Myocyte (in vitro differentiated cells): ENCODE data around the gene KCTD1. TPM values are rescaled to one million over a fixed set of nuclear protein-coding genes. Genes with fewer than 3 reads are reported as not detected.

ENCODE experiments used
- DNase-seq: peaks from one replicate; pipeline ENCODE4 v3.0.0-alpha.2; 2012; ENCODE audit warnings: low read depth
- total RNA-seq: library from RNA; depleted of rRNA; stranded (reverse); fragments of >200 nt; gene quantifications from 2 replicates; pipeline ENCODE4 v1.2.3, GENCODE V29; 2014

KCTD1 gene
- total RNA-seq, 1 donor from 2014 or later, result 8.3 TPM

- DNase-seq, result peak; percentile 71
Measured at GRCh38 chr18:26434887-26435286, 113.5 kb downstream of the KCTD1 start.

DNA sequence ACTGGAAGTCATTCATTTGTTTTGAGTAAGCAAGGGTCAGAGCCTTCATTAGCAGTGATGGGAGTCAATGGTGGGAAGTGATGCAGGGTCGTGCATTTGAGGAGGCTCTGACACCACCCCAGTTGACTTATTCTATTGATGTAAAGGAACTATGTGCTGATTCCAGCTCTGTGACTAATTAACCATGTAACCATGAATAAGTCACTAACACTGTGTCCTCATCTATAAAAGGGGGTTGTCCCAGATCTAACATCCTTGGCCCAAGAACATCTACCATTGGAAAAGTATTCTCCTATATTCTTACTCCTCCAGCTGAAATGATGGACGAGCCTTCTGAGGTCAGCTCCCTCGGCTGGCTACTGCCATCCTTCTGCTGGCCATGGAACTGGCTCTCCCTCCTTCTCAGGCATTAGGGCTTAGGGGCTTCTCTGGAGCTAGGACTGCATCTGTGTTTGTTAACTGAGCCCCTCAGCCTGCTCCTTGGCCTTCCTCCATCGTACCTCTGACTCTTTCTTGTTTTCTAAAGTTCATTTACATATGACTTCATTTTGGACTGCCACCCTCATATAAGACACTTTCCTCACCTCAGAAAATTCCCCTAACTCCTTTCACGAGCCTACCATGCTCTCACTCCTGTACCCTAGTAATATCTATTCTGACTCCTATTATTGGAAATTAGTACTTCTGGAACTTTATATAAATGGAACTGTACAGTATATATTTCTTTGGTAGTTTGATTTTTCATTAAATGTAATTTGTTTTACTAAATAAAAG lies 115.5 kb downstream of the KCTD1 start:
- no peak for DNase-seq

DNA sequence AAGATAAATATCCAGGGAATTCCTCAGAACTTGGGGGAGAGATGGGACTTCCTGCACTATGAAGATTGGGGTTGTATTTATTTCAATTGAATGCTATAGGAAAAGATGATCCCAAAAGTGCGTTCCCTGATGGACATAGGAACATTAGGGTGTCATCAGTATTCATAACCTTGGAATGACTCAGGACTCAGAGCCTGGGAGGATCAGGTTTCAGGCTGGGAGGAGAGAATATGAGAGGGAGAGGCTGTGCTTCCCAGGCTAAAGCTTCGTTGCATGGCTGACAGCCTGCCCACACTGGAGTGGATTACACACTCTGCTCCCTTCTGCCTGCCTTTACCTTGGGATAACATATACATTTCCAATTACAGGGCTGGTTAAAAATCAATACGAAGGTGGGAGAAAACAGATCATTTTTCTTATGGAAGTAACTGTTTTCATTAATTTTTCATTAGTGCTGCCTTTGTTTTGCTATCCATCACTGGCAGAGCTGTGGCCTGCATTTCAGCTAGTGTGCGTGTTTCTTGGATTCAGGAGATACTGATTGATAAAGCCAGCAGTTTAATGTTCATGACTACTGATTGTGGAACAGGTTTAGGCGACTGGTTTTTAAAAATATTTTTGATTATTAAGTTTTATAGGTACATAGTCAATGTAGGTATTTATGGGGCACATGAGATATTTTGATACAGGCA lies 118.7 kb downstream of the KCTD1 start:
- peak; percentile 89 for DNase-seq

GRCh38 chr18:26425148-26425531 lies 123.2 kb downstream of the KCTD1 start:
- DNase-seq, result no peak

DNA sequence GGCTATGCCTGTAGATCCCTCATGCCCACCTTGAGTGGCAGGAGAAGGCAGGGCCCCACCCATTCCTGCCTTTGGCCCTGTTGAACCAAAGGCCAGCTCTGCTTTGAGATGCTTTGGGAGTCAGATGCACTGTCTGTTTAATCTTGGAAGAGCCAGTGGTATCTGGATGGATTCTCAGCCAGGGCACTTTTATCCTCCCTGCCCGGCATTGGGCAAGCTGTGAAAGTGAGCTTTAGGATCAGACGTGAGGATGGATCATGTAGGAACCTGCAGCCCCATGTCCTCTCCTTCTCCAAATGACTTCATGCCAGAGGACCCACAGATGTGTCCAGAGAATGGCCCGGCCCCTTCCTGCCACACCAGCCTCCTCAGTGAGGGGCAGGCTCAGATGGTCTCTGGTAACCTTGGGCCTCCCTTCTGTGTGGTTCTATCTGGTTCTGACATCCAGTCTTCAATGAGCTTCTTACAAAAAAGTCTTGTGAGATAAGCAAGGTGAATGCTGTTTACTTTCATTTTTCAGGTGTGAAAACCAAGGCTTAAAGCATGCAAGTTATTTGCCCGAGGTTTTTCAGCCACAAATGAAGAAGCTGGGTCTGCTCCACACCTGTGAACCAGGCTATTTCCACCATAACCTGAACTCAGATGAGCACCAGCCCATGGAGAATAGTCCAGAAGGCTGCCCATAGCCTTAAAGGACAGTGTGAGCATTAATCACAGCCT lies 123.8 kb downstream of the KCTD1 start:
- DNase-seq, result no peak

DNA sequence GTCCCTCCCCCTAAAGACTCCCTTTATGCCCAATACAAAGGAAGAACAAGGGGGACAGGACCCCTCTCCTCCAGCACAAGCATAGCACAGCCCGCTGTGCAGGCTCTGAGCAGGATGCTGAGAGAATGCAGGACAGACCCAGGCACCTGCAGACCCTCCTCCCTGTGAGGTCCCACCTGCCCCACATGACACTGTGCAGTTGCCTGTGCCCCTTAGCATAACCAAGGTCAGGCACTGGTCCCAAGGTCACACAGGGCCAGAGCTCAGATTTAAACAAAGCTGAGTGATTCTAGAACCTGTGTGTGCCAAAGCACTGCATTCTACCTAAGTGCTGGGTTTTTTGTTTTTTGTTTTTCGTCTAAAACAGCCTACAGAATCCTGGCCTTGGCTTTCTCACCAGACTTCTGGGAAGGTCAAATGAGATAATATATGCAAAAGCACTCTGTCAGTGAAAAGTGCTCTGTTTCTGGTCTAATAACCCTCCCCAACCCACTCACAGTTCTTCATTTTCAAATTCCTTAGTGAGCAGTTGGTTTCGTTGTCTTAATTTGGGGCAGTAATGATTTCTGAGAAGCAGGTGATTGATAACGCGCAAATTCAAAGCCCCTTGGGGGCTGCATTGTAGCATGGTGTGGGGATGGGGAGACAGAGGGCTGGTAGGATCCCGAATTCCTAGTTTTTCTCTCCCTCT lies 125.7 kb downstream of the KCTD1 start:
- DNase-seq, result no peak

DNA sequence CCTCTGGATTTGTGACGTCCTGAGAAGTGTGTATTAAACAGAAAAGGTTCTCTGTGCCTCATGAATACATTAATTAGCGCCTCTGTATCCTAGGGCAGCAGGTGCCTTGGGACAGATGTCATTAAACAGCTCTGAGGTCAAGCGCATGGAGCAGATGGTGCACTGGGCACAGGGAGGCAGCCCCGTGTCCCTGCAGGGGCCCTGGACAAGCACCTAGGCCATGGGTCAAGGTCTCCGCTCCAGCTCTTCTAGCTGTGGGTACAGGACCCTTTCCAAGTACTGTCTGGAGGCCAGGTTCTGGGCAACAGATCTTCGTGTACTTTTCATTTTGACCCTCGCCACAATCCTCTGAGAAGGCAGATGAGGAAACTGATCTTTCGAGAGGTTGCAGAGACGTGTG lies 126.4 kb downstream of the KCTD1 start:
- DNase-seq, result no peak

DNA sequence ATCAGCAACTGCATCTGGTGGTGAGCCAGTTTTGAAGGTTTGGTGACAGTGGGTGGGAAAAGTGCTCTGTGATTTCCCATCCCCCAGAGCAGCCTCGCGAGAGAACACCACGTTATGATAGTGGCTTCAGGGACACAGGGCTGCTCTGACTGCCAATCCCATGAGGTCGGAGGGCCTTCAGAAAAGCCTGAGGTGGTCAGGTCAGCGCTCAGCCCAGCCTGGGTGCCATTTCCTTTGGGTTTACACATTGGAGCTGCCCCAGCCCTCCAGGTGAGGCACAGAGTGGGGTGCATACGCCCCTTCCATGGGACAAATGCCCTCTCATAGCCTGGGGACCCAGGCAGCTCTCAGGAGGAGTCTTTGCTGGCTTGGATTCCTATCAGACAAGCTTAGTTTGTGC lies 126.8 kb downstream of the KCTD1 start:
- no peak for DNase-seq

DNA sequence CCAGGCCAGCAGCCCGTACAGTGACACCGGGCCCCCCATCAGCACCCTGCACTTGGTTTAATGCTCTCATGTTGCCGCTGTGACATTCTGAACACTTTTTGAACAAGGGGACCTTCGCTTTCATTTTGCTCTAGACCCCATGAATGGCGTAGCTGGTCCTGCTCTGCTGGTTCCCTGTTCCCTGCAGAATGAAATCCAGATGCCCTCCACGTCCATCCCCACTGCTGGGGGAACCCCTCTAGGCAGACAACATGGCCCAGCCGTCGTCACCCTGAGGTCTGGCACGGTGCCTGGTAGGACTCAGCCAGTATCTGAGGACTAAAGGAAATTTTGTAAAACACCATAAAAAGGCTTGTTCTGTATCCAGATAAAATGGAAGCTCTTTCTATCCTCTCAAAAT lies 128.6 kb downstream of the KCTD1 start:
- DNase-seq, result no peak

GRCh38 chr18:26418225-26418624 lies 130.1 kb downstream of the KCTD1 start:
- DNase-seq, result no peak

DNA sequence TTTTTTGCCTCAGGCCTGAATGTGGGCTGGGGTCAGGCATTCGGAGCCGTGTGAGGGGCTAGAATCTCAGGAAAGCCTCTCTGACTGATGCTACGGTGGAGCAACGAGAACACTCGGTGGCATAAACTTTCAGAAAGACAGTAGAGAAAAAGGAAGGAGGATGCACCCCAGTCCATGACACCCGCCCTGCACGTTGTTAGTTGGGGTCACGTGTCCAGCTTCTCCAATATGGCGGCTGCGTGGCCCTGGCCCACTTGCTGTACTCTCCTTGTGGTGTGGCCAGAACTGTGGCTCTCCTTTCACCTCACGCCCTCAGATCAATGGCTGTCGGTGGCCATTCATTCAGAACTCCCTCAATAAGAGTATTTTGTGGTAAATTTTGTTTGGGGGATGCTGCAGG lies 131.2 kb downstream of the KCTD1 start:
- no peak for DNase-seq

DNA sequence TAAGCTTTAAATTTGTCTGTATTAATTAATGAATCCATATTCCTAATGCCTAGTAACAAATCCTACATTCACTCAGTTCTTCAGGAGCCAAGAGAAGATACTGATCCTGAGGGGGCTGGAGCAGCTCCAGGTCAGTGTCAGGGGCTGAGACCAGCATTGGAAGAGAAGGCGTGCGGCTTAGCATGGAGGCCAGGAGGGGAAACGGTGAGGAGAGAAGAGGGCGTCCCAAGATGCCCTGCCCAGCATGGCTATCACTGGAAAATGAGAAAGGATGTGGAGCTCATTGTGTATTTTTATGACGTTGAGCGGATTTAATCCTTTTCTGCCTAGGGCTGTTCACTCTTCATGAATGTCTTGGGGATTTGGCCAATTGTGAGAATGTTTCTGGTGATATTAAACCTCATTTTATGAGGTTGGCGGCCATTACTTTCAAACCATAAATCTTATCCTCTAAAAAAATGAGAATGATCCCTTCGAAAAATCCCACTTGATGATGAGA lies 131.7 kb downstream of the KCTD1 start:
- DNase-seq, result no peak

DNA sequence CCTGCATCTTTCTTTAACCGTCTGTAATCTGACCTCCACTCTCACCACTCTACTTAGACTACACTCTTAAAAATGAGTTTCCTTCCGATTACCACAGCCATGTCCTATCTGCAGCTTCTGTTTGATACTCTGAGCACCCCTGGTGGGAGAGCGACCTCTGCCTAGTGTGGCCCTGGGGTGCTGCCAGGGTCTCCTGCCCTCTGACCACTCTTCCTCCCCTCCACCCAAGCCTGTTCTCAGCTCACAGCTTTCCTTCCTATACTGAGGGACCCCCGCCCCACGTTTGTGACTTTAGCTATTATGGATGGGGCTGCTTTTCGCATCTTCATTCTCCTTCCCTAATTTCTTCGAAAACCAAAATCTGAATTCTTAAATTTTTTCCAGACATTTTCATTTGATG lies 132.7 kb downstream of the KCTD1 start:
- DNase-seq, result no peak

- DNase-seq, result no peak
Measured at GRCh38 chr18:26414901-26415440, 133.4 kb downstream of the KCTD1 start.

DNA sequence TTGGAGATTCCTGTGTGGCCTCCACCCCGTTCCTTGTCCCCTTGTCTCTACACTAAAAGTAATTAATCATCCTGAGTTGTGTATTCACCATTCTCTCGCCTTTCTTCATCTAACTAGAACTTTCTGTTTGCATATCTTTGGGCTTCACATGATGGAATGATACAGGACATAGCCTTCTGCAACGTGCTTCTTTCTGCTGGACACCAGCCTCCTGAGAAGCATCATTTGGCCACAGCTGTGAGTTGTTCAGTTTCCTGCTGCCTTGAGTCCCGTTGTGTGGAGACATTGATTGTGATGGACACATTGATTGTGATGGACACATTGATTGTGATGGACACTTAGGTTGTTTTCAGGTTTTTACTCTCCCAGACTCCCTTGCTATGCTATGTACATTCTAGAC lies 139.3 kb downstream of the KCTD1 start:
- DNase-seq, result no peak

- no peak for DNase-seq
Measured at GRCh38 chr18:26407736-26408601, 140.4 kb downstream of the KCTD1 start.

DNA sequence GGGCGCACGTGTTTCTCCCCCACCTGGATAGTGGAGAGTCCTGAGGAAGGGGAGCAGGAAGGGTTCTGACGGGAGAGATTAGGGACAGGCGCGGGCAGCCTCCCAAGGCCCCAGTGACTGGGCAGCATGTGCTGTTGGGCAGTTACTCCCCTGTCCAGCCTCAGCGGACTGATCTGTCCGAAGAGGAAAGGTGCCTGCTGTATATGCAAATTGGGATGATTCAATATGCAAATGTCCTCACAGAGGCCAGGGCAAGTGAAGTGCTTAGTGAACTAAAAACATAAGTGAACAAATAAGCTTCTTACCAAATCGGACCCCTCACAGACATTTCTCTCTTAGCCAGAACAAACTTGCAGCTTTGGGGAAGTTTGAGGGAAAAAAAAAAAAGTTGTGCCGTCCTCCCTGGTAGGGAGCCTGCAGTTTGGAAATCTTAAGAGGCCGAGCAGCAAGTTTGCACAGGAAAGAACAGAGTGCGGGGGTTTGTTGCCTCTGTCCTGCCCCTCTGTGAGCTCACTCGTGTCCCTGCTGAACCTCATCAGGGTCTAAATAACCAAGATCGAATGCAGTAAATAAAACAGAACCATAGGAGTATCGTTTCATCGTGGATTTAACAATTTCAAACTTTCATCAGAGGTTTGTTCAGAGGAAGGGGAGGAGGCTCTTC lies 141.4 kb downstream of the KCTD1 start:
- DNase-seq, result no peak

GRCh38 chr18:26406324-26406723 lies 142.0 kb downstream of the KCTD1 start:
- DNase-seq, result no peak

- peak; percentile 47 for DNase-seq
Measured at GRCh38 chr18:26405190-26405801, 143.1 kb downstream of the KCTD1 start.
